GM21526 (cell line): ENCODE measurements around the gene FABP1.

ENCODE experiments used
- ATAC-seq: cut with Tn5 transposase; IDR thresholded peaks from one replicate; pipeline ENCODE4 v1.9.1; 2021; ENCODE audit warnings: moderate library complexity; ENCODE audit not compliant: unreplicated experiment, low FRiP score

The FABP1 gene

DNA sequence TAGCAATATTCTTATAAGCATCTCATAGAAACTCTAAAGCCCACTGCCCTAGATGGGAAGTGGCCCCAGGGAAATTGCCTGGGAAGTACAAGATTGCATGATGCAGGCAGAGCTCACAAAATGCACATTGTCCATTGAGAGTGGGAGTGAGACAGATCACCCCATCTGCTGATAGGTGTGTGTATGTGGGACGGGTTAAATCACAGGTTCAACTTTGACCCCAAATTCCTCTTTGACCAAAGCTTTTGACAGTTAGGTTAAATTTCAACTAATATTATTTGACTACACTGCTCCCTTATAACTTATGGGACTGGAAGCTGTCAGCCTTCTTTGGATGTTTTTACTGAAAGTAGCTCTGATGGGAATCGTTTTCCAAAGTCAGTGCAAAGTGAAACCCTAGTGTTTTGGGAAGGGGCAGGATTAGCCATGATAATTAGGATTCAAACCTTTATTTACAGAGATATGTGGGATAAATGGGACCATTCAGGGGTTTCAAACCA is 11.4 kb upstream of the FABP1 start:
- ATAC-seq: no peak

DNA sequence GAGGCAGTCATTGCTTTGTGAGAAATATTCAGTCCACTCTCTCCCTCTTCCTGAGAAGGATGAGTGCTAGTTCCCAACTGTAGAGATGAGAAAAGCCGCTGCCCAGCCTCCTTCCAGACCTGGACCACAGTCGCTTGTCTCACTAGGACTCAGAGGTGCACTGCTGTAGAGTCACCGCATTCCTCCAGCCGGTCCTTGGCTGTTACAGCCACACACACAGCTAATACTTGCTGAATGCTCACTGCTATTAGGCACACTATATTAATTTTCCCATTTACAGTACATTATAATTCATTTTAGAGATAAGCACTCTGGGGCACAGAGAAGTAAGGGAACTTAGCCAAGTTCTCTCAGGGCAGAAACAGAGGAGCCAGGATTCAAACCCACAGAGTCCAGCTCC is 10.0 kb upstream of the FABP1 start:
- ATAC-seq: no peak

DNA sequence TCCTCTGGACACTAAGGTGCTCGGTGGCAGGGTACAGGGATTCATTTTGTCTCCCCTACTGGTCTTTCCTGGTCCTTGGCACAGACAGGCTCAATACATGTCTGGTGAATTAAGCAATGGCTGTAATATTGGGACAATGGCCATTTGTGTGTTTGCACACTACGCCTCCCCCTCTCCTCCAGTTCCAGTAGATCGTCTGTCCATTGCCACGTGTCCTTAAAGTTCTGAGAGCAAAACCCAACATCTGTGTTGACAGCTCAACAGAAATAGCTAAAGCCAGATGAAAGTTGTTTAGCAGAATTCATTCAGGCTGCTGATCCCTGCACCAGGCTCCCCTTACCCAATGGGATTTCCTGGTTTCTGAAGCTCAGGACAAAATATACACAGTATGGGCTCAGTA is 9.0 kb upstream of the FABP1 start:
- ATAC-seq: no peak

DNA sequence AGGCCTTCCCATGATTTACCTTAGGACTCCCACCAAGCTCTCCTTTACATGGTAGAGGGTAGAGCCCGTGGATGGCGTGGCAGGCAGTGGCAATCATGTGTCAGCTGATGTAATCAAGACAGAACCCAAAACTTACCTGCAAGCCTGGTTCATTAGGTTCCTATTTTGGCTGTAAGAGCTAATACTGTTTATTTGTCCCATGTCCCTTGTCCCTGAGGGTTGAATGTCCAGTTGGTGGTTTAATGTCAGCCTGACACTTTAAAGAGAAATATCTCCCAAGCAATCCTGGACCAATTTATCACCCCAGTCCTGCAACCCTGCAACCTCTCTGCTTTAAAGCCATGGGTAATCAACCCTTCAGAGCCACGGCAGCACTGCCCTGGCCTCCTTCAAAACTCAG is 6.0 kb upstream of the FABP1 start:
- no peak for ATAC-seq

DNA sequence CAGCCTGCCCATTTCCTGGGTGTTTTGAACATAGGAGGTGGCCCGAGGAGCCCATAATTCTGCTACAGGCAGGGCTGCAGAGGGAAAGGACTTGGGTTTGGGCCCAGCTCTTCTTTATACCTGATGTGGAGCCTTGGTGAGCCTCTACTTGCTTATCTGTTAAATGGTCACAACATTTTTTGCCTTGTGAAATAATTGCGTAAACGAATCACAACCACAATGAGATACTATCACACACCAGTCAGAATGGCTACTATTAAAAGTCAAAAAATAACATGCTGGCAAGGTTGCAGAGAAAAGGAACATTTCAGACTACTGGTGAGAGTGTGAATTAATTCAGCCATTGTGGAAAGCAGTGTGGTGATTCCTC is 4.1 kb upstream of the FABP1 start:
- ATAC-seq: no peak

DNA sequence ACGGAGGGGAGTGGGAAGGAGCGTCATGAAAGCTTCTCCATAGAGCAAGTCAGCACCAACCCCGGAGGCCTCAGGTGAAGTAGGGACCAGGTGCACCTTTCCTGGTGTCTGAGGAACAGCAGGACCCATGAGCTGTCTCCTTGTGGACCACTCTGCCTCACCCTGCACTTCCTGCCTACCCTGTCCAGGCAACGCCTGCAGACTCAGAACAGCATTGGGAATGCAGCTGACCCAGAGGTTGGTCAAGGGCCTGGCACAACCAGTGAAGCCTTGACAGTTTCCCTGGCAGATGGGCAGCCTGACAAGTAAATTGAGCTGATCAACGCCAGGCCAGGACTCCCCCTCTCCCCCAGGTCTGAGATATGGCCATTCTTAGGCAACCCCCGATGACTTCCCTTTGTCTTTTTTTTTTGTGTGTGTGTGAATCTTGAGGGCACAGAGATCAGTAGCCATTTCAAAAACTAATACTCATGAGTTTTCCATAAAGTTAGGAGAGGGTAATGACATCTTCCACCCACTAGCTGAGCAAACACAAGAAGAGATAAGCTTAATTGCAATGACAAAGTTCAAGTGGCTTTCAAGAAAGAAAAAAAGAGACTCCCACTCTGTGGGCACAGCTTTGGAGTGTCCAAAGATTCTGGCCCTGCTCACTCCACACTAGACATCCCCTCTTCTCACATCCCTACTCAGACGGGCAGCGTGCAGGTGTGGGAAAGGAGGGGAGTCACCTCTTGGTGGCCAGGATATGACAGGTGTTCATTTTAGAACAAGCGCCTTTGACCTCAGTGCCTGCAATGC is 3.5 kb upstream of the FABP1 start:
- no peak for ATAC-seq

DNA sequence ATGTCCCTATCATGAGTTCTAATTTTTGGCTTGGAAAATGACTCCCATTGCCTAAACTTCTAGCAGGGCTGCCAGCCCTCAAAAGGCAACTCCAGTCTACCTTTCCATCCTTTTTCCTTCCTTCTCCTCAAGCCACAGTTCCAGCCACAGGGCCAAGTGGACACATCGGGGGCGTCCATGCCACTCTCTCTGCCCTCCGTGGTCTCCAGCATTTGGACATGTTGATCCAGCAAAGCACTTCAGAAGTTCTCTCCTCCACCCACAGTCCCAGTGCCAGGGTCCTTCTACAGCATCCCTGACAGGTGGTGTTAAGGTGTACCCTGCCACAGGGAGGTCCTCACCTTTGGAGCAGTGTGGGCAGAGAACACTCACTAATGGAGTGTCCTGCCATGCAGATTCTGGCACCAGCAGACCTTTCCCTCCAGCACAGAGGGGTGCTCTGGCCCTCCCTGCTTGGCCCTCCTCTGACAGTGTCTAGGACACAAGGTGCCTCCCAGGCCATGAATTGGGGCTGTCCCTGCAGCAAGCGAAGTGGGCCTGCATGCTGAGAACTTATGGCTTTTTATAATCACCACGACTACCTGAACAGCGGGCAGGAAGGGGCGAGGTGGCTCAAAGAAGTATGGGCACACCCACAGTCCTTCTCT is 1.6 kb upstream of the FABP1 start:
- no peak for ATAC-seq

DNA sequence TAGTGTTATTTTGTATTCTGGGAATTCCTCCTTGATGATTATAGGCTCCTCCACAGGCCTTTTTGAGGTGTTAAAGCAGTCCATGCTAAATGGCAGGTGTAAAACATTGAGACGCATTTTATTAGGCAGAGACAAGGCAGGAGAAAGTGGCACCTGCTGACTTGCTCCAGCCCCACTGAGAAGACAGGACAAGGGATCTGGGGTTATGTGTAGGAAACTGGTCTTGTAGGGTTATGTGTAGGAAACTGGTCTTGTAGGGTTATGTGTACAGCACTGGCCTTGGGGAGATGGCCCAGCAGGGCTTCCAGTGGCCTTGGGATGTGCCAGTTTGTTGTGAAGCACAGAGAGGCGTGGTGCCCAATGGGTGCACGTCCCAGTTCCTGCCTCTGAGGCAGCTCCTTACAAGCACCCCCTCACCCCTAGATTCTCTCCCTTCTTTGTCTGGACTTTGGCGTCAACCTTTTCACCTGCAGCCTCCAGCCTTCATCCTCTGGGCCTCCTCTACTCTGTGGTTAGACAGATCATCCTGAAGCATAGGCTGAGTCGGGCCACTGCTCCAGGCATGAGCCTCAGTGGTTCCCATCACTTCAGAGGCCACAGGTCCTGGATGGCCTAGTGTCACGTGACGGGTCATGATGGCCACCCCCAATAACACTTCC is 921 bp upstream of the FABP1 start:
- no peak for ATAC-seq

DNA sequence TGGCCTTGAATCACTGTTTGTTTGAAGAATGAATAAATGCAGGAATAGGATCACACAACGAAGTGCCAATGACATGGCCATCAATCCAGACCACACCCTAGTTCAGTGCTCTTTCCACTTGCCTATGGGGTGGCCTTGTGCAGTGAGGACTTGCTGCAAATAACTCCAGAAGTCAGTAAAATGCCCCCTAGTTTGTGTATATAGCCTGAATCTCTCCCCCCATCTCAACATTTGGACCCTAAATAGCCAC is 299 bp downstream of the FABP1 start:
- ATAC-seq: no peak

DNA sequence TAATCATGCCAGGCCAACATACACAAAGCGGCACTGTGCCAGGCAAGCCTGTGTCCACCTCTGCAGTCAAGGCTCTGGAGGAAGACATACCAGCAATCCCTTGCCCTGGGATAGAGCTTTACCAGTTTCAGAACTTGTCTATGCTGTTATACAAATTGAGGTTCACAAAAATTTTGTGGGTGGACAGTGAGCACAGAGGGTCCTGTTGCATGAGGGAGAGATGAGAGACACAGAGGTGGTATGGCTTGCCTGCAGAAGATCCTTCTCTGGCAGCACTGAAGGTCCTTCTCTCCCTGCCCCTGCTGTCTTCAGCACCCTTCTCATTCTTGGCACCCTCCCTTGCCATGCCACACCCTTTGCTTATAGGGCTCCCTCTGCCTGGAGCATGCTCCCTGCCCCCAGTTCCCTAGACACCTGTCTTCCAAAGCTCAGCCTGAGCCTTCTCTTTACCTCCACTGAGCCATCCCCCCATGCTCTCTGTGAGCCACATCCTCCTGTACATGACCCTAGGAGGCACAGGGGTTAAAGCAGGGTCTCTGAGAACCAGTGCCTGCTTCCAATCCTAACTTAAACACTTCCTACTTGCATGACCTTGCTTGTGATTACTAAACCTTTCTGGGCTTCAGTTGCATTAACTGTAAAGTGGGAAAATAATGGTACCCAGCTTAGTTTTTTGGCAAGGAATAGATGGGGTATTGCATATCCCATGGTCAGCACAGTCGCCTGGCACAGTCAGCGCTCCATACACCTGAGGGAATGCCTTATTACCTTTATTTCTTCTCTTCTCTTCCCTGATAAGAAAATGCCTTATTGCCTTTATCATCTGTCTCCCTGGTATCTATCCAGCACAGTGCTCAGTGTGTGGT is 857 bp downstream of the FABP1 start:
- no peak for ATAC-seq

DNA sequence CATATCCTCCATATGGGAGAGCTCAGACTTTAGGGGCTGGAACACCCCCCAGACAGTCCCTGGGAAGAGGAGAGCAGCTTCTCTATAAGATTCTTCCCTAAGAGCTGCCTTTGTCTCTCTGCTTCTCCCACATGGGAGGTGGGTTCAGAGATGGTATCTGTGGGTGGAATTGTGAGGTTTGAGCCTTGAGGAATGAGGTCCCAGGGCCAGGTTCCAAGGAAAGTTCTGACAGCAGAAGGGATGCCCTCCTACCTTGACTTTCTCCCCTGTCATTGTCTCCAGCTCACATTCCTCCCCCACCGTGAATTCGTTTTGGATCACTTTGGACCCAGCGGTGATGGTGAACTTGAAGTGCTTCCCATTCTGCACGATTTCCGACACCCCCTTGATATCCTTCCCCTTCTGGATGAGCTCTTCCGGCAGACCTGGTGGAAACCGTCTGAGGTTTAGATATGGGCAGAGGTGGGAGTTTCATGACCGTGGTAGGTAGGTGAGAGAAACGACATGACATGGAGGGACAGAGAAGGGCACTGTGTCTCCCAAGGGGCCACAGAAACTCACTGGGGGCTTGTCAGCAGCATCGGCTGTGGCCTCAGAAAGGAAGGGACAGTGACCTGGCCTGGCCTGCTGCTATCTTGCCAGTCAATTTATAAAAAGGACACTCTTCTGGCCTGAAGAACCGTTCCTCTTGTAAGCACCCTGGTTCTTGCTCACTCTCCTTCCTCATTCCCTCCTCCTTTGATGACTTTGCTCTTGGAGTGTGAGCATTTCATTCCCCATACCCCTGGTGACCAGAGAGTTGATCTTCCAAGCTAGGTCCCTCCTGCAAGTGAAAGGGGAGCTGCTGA is 1.7 kb downstream of the FABP1 start:
- no peak for ATAC-seq

DNA sequence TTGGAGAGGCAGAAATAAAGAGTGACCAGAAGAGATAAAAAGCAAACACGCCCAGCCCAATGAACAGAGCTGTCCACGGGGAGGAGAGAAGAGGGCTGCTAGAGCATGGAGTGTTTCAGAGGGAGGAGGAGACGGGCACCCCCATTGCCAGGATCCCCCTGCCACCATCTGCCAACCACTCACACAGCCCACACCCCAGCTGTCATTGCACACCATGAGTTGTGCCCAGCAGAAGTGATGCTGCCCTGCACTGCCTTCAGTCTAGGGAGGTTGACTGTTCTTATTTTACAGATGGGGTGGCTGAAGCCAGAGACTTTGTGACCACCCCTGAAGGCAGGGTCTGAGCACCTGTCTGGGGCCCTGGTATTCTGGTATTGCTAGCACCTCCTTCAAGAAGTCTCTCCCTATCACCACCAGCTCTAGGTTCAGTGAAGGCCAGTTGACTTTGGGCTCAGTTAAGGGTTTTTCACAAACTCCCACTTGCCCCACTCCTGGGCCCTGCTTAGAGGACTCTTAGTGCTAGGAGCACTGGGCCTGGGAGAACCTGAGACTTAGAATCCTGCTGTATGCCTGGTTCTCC is 2.4 kb downstream of the FABP1 start:
- no peak for ATAC-seq

DNA sequence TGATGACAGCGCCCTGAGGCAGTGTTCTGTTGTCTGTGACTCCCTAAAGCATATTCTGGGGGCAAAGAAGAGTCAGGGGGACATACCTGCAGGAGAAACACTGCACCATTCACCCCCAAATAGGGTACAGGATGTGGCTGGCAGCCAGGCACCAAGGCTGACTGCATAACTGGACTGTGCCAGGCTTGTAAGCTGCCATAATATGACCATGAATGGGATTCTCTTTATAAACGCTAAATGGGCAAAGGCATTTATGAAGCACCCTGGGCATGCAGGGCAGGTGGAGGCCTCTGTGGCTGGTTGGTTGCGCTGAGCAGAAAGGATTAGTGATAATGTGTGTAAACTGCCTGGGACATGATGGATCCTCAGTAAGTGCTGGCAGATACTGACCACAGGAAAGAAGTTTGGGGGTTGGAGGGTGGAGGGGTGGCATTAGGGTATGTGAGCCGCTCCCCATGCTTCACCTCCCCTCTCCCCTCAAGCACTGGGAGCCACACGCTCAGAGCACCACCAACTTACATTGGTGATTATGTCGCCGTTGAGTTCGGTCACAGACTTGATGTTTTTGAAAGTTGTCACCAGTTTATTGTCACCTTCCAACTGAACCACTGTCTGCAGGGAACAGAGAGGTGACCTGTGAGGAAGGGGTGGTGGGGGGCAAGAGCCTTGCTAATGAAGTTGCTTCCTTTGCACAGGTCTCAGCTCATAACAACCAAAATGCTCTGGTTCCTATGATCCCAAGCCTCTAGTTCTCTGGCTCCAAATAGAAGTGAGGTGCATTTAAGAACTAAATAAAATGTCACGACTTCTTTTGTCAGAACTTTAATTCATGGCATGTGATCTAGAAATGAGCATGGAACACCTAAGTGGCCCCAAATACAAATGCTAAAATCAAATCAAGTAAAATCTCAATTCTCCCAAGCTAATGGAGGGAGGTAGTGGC is 3.6 kb downstream of the FABP1 start:
- ATAC-seq: no peak

DNA sequence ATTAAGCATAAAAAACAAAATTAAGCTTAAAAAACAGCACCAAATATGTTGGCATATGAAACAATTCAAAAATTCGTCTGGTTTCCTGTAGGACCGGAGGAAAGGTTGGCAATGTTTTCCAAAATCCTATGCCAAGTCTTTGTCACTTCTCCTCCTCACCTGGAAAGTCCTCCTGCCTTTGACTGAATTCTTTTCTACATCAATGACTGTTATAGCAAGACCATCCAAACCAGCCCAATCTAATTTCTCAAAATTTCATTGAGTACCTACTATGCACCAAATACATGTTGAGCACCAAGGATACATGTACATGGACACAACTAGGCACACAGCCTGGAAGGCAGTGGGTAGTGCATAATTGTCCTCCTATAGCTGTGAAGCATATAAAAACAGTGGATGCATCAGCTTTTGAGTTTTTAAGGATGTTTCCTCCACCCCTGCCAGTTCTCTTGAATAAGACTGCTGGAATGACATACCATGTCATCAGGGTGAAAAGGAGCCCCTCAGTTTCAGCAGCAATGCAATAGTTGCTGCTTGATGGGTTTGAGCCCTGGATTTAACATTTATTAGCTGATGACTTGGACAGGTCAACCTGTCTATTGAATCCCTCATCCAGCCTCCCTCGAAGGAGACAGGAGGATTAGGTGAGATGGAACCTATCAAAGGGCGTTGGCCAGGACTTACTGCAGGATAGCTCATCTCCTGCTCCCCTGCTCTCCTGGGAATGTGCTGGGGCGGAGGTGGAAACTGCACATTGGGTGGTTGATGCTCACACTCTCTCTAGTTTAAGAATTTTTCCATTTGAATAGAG is 4.5 kb downstream of the FABP1 start:
- no peak for ATAC-seq

DNA sequence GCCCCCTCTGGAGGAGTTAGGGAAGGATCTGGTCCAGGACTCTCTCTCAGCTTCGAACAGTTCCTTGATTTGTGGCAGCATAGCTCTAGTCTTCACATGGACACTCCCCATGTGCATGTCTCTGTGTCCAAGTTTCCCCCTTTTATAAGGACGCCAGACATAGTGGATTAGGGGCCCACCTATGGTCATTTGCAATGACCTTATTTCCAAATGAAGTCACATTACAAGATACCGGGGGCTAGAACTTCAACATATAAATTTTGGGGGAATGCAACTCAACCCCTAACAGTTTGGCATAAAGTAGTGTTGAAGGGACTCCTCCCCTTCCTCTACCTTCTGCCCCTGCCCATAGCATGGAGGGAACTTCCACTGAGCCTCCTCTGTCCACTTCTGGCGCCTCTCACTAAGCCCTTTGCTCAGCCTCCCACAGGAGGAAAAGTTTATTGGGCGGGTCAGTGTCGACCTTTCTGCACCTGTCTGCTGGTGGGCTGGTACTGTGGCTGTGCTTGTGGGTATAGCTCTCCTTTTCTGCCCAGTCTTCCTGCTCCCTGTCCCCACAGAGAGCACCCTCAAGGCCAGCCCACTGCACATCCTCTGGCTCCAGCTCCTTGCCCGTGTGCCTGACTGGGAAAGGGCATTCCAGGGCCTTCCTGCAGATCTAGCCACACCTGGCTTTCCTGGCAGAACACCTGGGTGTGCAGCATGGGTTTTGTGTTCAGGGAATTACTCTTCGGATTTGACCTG is 5.5 kb downstream of the FABP1 start:
- ATAC-seq: no peak

DNA sequence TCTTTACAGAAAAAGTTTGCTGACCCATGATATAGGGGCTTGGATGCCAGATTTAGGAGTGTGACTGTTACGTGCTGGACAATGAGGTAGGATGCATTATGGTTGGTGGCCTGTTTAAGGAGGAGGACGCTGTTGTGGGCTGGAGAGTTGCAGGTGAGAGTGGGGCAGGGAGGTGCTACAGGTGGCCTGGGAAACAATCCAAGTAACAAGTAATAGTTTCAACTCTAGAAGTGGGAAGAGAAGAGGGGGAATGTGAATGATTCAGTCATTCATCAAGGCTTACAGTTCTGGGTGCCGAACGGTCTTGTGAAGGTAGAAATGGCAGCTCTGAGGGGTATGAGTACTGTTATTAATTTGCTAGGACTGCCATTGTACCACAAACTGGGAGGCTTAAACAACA is 6.2 kb downstream of the FABP1 start:
- no peak for ATAC-seq

DNA sequence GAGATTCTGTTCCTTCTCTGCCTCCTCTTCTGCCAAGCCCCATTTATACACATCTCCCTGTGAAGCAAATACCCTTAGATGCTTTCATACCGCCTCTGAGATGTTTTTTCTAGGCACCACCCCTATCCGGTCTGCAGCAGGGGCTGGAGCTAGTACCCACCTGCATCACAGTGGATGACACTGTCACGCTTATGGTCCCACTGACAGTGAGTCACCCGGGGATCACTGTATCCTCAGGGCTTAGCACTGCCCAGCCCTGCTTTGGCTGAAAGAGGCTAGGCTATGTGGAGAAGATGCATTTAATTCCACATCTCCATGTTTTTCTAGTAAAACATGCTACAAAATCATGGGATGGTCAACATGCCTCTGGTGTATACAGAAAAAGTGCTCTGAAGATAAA is 9.9 kb downstream of the FABP1 start:
- no peak for ATAC-seq
